ENCODE data around the gene ZNF175. TPM values are rescaled to one million over a fixed set of nuclear protein-coding genes. Genes with fewer than 3 reads are reported as not detected.

Gene ZNF175
- total and polyA plus RNA-seq, 9 of the 15 experiments (the other 6 are each of a cell fraction or from before 2014, with no cell fraction given) = 3.7 to 37.9 (median 14.0) TPM

DNA sequence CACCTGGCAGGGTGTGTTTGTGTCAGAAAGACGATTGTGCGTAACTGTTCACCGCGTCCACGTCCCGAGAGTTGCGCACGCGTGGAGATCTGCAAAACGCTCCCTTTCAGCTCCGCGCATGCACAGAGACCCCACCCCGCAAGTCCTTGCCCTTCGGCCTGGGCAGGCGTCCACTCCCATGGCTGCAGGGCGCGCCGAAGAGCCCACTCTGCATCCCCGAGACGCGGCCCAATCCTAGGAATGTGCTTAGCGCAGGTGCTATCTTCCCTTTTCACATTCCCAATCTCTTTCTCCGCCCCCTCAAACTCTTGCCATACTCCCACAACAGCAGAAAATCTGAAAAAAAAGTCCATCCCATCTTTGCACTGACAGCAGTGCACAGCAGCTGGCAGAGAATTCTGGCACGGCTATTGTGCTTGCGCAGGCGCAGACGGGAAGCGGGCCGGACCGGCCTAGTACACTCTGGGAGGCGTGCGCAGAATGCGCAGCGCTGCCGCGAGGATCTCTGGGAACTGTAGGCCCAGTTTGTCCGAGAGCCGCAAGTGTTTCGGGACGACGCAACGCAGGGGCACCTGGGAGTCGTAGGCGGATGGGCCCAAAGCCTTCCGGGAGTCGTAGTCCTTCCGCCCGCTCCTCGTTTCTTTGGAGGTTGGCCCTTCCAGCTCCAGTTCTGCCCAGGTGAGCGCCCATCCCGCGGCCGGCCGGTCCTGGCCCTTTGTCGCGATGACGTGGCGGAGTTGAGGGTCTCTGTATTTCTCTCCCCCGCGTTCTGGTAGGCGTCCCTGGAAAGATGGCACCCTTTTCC lies 23.1 kb downstream of the ZNF175 start (continued):
- TF ChIP-seq MITF (IDR thresholded peaks at IDR 0.05) (no peak), NR2C2 (CRISPR knock-in tag; IDR thresholded peaks at IDR 0.05) (0 out of 2 replicates have a peak, but pooled peaks have one; percentile 66), NR2C2 (tag; IDR thresholded peaks at IDR 0.05) (peak; percentile 77), SFPQ (IDR thresholded peaks at IDR 0.05; ENCODE audit: low read depth, low read length) (0 out of 2 replicates have a peak, but pooled peaks have one; percentile 40), ZNF639 (CRISPR knock-in tag; conservative IDR thresholded peaks at IDR 0.05 in 1 of 2, IDR thresholded peaks at IDR 0.05 in 1 of 2) (no peak), ZNF263 (CRISPR knock-in tag; IDR thresholded peaks at IDR 0.05; ENCODE audit: borderline replicate concordance) (peak; percentile 71; the same call in 1 of the 2 replicates), ZNF143 (CRISPR knock-in tag; IDR thresholded peaks at IDR 0.05) (peak; percentile 99), ZNF431 (CRISPR knock-in tag; IDR thresholded peaks at IDR 0.05) (peak; percentile 50; the same call in 1 of the 2 replicates), CREB3L1 (IDR thresholded peaks at IDR 0.05; ENCODE audit: borderline replicate concordance, low read depth) (peak; percentile 95)
- TF ChIP-seq, protein P1, sequence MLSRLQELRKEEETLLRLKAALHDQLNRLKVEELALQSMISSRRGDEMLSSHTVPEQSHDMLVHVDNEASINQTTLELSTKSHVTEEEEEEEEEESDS (CRISPR knock-in tag; IDR thresholded peaks at IDR 0.05) = no peak
- TF ChIP-seq, protein P2, sequence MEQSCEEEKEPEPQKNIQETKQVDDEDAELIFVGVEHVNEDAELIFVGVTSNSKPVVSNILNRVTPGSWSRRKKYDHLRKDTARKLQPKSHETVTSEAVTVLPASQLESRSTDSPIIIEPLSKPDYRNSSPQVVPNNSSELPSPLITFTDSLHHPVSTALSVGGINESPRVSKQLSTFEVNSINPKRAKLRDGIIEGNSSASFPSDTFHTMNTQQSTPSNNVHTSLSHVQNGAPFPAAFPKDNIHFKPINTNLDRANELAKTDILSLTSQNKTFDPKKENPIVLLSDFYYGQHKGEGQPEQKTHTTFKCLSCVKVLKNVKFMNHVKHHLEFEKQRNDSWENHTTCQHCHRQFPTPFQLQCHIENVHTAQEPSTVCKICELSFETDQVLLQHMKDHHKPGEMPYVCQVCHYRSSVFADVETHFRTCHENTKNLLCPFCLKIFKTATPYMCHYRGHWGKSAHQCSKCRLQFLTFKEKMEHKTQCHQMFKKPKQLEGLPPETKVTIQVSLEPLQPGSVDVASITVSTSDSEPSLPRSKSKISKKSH (CRISPR knock-in tag; IDR thresholded peaks at IDR 0.05) = no peak
- TF ChIP-seq, protein P3, sequence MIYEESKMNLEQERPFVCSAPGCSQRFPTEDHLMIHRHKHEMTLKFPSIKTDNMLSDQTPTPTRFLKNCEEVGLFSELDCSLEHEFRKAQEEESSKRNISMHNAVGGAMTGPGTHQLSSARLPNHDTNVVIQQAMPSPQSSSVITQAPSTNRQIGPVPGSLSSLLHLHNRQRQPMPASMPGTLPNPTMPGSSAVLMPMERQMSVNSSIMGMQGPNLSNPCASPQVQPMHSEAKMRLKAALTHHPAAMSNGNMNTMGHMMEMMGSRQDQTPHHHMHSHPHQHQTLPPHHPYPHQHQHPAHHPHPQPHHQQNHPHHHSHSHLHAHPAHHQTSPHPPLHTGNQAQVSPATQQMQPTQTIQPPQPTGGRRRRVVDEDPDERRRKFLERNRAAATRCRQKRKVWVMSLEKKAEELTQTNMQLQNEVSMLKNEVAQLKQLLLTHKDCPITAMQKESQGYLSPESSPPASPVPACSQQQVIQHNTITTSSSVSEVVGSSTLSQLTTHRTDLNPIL (CRISPR knock-in tag; IDR thresholded peaks at IDR 0.05) = no peak
- TF ChIP-seq, protein P4, sequence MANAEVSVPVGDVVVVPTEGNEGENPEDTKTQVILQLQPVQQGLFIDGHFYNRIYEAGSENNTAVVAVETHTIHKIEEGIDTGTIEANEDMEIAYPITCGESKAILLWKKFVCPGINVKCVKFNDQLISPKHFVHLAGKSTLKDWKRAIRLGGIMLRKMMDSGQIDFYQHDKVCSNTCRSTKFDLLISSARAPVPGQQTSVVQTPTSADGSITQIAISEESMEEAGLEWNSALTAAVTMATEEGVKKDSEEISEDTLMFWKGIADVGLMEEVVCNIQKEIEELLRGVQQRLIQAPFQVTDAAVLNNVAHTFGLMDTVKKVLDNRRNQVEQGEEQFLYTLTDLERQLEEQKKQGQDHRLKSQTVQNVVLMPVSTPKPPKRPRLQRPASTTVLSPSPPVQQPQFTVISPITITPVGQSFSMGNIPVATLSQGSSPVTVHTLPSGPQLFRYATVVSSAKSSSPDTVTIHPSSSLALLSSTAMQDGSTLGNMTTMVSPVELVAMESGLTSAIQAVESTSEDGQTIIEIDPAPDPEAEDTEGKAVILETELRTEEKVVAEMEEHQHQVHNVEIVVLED (CRISPR knock-in tag; IDR thresholded peaks at IDR 0.05) = peak; percentile 94

Measured in K562 (cell line).